PC-3 (cell line): Measurements from ENCODE around the gene COL9A2.

Source experiments
- EZH2 ChIP-seq: fragments of 300-600 bp; sonication (generic); IDR thresholded peaks from one replicate; pipeline ENCODE4 v1.6.1; 2017; ENCODE audit warnings: antibody characterized with exemption, mild to moderate bottlenecking, low read length; ENCODE audit not compliant: unreplicated experiment
- EZH2phosphoT487 ChIP-seq: fragments of 300-600 bp; sonication (generic); IDR thresholded peaks from 2 replicates; pipeline ENCODE4 v1.6.1; 2018; ENCODE audit warnings: mild to moderate bottlenecking, antibody characterized with exemption, low read length, borderline replicate concordance
- TF ChIP-seq, protein P1 (sequence below): fragments of 300-600 bp; sonication (generic); conservative IDR thresholded peaks from 2 replicates; pipeline ENCODE4 v1.5.1; 2017; ENCODE audit warnings: antibody characterized with exemption, low read depth, mild to moderate bottlenecking, low read length

DNA sequence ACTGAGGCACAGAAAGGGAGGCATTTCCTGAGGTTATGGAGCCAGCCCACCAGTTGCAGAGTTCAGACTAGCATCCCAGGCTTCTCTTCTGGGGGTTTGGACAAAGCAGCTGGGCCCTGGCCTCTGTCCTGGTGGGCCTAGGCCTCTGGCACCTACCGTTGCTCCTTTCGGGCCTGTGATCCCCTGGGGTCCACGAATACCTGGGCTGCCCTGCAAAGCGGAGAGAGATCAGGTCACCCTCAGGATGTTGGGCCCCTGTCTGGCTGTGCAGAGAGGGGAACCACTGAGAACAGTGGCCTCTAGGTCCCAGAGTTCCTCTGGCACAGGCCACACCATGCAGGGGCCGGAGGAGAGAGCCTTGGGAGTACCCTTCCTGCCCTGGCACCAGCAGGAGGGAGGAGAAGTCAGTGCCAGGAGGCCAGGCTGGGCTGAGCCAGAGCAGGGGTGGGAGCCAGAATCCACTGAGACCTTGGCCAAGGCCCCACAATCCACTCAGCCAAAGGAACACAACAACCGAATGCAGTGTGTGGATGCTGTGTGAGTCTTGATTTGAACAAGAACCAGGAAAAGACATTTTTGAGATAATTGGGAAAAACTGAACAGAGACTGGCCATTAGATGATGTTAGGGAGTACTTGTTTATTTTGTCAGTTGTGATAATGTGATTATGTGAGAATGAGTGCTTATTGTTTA, 8.9 kb downstream of the COL9A2 start:
- TF ChIP-seq, protein P1, sequence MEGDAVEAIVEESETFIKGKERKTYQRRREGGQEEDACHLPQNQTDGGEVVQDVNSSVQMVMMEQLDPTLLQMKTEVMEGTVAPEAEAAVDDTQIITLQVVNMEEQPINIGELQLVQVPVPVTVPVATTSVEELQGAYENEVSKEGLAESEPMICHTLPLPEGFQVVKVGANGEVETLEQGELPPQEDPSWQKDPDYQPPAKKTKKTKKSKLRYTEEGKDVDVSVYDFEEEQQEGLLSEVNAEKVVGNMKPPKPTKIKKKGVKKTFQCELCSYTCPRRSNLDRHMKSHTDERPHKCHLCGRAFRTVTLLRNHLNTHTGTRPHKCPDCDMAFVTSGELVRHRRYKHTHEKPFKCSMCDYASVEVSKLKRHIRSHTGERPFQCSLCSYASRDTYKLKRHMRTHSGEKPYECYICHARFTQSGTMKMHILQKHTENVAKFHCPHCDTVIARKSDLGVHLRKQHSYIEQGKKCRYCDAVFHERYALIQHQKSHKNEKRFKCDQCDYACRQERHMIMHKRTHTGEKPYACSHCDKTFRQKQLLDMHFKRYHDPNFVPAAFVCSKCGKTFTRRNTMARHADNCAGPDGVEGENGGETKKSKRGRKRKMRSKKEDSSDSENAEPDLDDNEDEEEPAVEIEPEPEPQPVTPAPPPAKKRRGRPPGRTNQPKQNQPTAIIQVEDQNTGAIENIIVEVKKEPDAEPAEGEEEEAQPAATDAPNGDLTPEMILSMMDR, result no peak
- TF ChIP-seq EZH2phosphoT487 (no peak), EZH2 (no peak)
